HFF-Myc (cell line): ENCODE measurements around the gene GLYATL1B.
"Not testable (repeated sequence)": the region's sequence is repeated elsewhere in the genome, so short reads cannot be mapped to it uniquely, and the experiment has no call there.

ENCODE experiments used
- DNase-seq: peaks from one replicate; pipeline ENCODE4 v3.0.0-alpha.2; 2011; ENCODE audit warnings: low read depth; ENCODE audit errors: extremely low read depth
- H3K4me3 ChIP-seq: replicated peaks from 2 replicates; pipeline ENCODE4 v1.5.1; 2011; ENCODE audit warnings: low read depth, mild to moderate bottlenecking, control low read depth, low read length
- TF ChIP-seq, protein P1 (sequence below): IDR thresholded peaks from 2 replicates; pipeline ENCODE4 v1.5.1; 2012; ENCODE audit warnings: mild to moderate bottlenecking, low read depth, low read length, control low read depth; ENCODE audit errors: missing control alignments

Gene GLYATL1B, protein sequence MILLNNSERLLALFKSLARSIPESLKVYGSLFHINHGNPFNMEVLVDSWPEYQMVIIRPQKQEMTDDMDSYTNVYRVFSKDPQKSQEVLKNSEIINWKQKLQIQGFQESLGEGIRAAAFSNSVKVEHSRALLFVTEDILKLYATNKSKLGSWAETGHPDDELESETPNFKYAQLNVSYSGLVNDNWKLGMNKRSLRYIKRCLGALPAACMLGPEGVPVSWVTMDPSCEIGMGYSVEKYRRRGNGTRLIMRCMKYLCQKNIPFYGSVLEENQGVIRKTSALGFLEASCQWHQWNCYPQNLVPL

DNA sequence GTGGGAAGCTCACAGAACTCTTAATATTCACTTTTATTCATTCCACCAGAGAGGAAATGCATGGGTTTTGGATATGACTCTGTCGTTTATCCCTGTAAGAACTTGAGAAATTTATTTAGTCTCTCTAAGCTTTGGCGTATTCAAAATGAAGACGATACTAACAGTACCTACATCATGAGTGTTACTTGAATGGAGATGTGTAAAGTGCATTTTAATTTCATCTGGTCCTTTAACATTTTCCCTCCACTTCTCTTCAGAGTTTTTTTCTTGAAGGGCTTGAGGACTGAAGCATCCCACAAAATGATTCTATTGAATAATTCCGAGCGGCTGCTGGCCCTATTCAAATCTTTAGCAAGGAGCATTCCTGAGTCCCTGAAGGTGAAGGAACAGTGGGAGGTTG lies at the start of gene GLYATL1B:
Gene GLYATL1B (plus strand): TSS at position 301 of the 400 bp plus-strand sequence. CDS start 0 bp downstream, at position 301.
- not testable (repeated sequence) for H3K4me3 ChIP-seq, DNase-seq

DNA sequence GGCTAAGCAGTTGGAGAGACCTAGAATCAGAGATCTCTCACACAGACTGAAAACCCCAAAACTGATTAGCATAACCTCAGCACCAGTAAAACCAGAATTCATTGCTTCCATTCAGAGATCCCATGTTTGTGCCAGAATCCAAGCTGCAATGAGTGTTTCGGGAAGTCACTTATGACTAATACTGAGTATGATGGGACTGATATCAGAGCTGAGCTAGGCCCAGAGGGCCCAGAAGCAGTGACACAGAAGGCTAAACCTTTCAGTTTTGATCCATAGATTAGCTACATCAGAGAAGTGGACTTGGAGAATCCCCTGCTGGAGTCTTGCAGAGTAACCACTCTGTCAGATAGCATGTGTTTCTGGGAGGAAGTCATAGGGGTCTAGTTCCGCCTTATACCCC lies 49.6 kb upstream of the GLYATL1B start:
- not testable (repeated sequence) for H3K4me3 ChIP-seq, DNase-seq

DNA sequence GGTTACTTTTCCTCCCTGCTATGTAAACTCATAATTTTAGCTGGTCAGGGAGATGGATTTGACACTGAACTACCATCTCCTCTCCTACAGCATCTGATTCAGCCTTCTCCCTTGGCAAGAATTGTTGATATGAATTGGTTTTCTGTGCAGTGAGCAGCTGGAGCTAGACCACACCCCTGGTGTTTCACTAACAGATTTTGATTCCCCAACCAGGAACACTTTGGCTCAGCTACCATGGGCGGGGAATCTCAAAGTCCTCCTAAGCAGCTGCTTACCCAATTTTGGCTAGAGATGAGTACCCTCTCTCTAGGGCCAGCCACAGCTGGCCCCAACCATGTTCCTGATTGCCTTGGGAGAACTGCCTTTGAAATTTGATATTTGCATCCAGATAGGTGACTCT lies 48.7 kb upstream of the GLYATL1B start:
- not testable (repeated sequence) for DNase-seq

DNA sequence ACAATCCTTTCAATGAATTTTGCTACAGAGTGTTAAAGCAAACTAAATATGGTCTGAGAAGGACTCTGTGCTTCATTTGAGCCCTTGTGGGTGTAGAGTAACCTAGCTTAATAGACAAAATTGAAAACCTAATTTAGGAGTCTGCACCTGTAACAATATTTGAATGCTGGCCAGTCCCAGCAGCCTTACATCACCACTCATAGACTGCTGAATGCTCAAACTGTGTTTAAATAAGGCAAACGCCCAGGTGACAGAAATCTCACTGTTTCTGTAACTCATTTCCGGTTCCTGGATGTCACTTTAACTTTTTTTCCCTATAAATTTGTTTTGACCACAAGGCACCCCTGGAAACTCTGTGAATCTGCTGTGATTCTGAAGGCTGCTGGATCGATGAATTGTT lies 45.5 kb upstream of the GLYATL1B start:
- no peak overlapping the region for H3K4me3 ChIP-seq
- DNase-seq: no peak
- TF ChIP-seq, protein P1, sequence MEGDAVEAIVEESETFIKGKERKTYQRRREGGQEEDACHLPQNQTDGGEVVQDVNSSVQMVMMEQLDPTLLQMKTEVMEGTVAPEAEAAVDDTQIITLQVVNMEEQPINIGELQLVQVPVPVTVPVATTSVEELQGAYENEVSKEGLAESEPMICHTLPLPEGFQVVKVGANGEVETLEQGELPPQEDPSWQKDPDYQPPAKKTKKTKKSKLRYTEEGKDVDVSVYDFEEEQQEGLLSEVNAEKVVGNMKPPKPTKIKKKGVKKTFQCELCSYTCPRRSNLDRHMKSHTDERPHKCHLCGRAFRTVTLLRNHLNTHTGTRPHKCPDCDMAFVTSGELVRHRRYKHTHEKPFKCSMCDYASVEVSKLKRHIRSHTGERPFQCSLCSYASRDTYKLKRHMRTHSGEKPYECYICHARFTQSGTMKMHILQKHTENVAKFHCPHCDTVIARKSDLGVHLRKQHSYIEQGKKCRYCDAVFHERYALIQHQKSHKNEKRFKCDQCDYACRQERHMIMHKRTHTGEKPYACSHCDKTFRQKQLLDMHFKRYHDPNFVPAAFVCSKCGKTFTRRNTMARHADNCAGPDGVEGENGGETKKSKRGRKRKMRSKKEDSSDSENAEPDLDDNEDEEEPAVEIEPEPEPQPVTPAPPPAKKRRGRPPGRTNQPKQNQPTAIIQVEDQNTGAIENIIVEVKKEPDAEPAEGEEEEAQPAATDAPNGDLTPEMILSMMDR: no peak

More for the DNA sequence above, 48.7 kb upstream of the GLYATL1B start:
- not testable (repeated sequence) for H3K4me3 ChIP-seq

DNA sequence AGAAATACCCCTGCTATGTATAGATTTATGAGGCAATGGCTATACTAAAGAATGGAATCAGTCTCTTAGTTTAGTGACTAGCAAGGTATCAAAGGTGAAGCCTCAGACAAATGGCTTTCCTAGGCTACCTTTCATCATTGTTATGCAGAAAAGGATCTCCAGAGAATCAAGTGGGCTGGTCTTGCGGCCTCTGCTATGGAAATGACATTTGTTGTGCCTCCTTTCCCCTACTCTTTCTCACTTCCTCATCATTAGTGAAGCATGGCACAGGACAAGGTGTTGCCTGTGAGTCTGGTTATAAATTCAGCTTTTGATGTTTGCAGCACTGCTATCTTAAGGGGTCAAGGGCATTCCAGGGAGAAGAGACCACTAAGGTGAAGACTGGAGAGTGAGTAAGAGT lies 34.7 kb upstream of the GLYATL1B start:
- not testable (repeated sequence) for H3K4me3 ChIP-seq, DNase-seq

DNA sequence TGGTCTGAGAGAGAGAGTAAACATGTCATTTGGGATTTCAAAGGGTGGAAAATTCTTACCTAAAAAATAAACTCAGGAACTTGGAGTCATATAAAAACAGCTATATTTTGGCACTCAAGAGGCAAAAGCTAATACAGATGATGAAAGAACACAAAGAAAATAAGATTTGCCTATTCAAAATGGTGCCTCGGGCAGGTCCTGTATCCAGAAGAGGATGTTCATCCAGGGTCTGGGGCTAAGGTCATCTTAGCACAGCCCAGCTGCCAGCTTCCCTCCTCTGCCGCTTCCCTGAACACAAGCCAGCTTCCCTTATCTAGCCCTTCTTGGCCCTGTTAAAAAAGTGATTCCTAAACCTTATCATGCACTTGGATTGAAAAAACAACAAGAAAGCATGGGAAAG lies 33.8 kb upstream of the GLYATL1B start:
- DNase-seq, H3K4me3 ChIP-seq: not testable (repeated sequence)

DNA sequence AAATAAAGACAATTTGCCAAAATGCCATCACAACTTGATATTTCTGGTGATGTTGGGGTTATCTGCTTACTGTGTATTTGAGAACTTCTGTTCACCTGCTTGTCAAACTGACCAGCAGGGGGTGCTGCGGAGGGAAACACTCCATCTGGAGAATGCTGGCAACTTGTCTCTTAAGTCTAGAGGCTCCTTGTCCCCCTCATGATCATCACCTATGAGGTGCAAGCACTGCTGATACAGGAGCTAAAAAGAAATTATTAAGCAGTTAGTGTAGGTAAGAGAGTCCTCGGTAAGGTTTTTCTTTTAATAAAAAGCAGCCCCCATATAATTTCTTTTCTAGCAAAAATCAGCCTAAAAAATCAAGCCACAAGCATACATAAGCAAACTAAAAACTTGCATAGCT lies 32.7 kb upstream of the GLYATL1B start:
- no peak overlapping the region for H3K4me3 ChIP-seq
- no peak for DNase-seq
- TF ChIP-seq, protein P1: peak; percentile 74

DNA sequence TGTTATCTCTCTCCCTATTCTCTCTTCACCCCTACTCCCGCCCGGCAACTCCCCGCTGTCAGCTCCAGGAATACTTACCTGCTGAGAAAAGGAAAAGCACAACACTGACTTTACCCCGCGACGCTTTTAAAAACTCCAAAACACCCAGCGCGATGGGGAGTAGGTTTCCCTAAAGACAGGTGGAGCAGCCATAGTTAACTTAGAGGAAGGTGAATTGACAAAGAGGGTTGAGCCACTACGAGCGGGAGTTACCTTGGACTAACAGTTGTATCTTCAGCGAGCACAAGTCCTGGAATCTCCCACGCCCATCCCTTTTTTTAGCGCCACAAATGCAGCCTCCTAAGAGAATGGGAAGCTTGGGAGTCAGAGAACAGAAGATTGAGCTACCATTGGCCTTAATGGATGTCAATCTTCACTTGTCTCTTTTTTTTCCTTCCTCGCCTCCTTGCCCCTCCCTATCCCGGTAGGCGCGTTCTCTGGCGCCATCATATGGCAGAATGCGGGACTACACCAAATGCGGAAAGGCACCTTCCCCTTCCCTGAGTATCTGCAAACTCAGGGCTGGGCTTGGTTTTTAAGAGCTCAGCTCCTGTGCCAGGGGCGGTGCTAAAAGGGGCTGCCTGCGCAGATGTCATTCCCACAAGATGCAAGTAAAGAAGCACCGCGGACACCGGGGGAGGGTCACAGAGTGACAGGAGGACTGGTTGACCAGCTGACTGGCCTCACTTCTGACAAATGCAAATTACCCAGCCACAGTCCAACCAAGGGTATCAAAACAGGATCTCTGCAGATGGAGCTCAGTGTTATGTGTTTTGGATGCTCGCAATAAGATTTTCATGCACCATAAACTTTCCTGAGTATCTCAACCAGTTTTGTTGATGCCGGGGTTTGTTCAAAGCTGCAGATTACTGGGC lies 27.7 kb upstream of the GLYATL1B start:
- H3K4me3 ChIP-seq: not testable (repeated sequence)
- TF ChIP-seq, protein P1: peak; percentile 83

DNA sequence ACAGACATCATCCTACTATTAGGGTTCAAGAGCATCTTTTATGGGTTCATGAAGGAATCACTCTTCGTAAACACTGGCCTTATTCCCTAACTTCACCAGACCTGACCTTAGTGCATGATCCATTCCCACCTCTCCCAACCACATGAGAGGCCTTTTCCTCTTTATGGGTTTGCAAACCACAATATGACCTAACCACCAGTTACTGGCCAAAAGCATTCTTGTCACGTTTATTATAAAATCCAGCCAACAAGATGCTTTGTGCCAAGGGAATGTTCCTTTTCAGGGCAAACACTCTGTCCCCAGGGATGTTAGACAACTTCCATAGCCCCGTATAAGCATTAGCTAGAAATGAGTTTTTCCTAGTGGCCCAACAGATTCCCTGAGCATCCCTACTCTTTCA lies 26.0 kb upstream of the GLYATL1B start:
- not testable (repeated sequence) for H3K4me3 ChIP-seq, DNase-seq

More for the DNA sequence above, 27.7 kb upstream of the GLYATL1B start:
- DNase-seq: peak; percentile 77
